HG02938 (cell line): Measurements from ENCODE around the gene MAML2.
A peak's percentile ranks its signal among the peaks of the same experiment; 100 is the strongest.

Experiments
- ATAC-seq: cut with Tn5 transposase; IDR thresholded peaks from one replicate; pipeline ENCODE4 v1.9.1; 2021; ENCODE audit warnings: mild to moderate bottlenecking, moderate library complexity; ENCODE audit not compliant: unreplicated experiment

The MAML2 gene

DNA sequence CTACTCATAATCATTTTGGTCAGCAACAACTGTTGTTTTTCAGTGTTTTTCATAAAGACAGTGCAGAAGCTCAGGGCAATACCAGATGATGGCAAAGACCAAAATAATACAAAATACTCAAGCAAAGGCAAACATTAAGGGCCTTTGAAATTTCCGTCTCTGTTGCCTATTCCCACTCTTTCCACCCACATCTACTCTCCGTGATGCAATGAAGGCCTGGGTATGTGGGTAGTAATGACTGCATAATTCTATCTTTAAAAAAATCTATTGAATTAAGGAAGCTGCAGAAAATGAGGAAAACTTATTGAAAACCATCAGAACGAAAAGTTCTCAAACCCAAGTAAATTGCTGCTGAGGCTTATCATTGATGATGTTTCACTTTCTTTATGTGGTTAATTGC, 203.3 kb downstream of the MAML2 start:
- ATAC-seq, result no peak

DNA sequence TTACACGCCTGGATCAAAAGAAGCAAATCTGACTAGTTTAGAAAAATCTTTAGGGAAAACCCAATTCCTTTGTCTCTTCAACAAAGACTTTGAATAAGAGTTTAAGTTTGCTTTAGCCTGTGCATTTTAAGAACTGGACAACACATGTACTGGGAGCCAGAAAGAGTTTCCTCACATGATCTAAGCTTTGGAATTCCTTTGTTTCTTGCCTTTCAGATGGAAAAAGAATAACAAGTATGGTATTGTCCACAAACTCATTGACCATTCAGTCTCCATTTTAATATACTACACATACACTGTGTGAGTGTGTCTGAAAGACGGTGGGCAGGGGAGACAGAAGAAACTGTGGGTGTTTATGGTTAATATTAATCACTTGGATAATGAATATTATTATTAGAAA, 205.6 kb downstream of the MAML2 start:
- no peak for ATAC-seq

DNA sequence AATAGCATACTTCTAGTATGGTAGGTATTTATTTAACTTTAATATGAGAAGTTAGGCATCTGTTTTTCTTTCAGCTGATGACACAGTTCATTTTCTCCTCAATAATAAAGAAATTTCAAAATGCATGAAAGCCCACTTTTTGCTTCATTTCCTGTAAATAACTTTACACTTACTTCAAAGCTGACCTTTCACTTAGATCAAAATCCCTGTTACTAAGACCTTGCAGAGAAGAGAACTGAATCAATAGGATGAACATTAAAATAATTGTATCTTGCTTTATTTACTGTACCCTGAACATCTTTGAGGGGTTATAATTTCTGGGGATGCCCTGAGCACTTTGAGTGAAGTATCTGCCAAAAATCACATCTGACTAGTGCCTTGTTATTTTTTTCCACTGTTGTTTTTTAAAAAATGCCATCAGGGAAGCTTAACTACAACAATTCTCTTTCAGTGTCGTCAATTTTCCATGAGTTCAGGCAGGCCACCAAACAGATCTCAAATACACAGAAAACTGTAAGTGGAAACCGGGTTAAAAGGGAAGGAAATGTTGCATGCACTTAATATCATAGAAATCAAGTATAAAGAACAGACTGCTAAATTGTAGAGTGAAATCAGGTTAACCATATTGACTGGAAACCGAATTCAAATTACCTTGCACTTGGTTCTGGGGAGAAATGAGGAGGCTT, 206.2 kb downstream of the MAML2 start:
- ATAC-seq, result no peak

DNA sequence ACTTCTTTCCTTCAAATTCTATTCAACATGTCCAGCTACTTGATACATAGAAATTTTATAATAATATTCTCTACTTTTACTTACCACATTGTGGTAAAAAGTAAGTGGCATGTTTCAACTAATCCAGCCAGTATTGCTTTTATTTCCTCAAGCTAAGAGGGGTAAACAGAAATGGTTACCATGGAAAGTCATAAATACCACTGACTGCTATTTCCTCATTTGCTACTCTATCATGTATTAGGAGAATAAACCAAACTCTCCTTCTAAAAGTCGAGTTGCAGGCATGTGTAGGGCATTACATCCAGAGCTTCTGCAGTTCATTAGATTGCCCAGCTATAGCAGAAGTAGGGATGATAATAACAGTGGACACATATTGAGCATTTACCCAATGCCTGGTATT, 208.4 kb downstream of the MAML2 start:
- peak; percentile 82 for ATAC-seq

DNA sequence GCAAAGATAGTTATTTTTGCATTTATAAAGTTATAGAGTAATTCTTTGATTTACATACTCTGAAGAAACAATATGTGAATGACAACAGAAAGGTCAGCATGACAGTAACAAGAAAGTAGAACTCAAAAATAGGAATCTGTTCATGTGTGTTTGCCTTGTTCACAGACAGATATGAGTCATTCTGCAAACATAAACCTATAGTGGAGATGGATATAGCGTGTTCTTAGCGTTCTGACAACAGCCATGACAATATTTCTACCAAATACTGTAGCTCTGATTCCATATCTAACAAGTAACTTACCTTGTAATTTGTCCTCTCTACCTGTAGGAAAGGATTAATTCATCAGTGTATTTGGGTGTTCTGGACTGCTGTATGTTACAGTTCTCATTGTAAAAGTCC, 210.6 kb downstream of the MAML2 start:
- no peak for ATAC-seq

DNA sequence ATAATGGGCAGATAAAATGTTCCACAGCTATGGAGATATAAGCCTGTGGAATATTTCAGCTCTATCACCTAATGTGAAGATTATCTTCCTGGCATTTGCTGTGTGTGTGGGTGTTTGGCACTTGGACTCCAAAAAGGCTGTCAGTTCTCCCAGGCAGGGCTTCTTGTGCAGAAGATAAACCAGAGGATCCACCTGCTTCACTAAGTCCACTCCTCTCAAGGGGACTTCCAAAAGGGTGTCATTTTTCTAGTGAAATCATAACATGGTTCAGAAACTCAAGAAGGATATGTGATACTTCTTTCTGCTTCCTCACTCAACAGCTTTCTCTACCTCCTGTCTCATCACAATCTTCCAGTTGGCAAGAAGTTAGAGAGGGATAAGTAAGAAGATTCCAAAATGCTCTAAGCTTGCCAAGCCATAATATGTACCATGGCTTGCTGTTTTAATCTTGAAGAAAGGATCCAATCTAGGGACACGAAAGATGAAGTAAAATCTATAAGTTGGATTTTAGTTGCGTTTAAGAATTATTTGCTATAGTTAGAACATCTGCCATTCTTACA, 212.9 kb downstream of the MAML2 start:
- no peak for ATAC-seq

DNA sequence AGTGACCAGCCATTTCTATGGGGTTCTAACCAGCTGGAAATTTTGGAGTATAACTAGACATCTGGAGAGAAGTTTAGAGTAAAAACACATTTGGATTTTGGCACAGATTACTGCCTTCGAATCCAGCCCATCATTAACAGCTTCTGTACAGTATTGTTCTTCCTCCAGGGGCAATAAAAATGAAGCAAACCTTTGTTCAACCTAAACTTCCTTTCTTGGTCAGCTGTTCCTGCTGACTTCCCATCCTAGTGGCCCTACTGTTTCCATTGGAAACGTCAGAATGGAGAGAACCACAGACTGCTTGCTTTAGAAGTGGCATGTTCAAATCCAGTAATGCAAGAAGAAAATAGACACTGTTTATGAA, 215.4 kb downstream of the MAML2 start:
- no peak for ATAC-seq

DNA sequence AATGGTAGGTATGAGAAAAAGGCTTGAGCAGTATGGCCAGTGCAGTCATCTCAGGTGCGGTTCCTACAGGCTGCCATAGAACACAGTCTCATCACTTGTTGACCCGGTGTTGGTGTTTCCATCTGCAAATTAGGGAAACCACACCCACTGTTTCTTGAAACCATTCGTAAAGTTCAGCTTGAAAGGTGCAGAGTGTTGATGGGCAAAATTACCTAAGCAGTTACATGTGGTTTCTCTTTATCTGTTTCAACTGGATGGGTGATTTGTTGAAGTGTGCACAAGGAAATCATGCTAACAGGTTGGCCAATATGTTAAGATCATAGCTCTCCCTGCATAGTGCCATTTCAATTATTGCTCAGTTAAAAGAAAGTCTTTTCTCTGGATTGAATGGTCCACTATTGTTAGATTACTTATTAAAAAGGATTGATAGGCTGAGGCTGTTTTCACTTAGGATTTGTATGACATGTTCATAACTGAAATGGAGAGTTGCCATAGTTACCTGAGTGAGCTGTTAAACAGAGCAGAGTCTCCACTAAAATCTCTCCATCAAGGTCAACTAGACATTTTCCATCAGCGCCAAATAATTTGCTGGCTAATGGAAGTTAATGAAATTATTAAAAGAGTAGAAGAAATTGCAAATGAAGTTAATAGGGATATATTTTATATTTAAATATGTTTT, 215.9 kb downstream of the MAML2 start:
- no peak for ATAC-seq

DNA sequence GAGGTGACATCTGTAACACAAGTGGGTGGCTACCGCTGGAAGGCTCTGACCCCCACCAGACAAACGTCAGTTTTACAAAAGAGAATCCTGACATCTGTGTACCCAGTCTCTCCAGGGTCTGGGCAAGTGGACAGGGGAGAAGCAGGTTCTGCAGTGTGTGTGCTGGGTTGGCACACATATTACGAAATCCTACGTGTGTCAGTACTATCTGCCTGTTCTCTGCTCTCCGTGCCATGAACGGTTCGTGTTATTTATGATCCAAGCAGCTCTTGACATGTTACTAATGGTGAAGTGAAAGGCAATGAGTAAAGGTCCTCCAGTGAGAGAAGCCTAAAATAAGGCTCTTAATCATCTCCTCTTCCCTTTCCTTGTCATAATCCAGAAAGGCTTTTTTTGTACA, 217.6 kb downstream of the MAML2 start:
- no peak for ATAC-seq

DNA sequence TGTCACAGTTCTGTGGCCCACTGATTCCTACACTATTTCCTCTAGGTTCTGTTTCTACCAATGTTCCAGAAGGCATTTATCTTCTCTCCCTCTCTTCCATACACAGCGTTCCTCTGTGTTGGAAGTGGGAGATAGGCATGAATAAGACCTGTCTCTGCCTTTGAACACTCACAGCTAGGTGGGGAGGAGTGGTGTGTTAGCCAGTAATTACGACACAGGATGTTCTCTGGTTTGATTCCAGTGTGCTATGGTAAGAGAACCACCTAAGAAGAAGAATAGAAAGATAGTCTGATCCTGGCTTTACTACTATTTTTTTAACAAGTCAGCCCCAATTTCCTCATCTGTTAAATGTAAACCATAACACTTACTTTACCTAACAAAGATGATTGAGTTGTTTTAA, 218.8 kb downstream of the MAML2 start:
- no peak for ATAC-seq

DNA sequence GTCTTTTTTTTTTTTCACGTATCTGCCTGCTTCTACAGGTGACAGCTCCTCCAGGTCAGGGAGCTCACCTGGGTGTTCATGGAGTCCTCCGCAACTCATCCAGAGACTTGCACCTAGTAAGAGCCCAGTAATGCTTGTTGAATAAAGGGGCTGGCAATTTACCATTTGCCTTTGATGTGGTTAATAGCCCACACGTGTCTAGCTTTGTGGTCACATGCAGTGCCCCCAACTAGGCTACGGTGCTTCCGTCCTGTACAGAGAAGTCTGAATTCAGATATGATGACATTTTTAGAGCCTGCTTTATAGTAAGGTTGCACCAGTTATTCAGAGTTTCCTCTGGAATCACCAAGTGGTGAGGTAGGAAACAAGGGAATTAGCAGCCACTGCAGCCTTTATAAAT, 219.7 kb downstream of the MAML2 start:
- no peak for ATAC-seq

DNA sequence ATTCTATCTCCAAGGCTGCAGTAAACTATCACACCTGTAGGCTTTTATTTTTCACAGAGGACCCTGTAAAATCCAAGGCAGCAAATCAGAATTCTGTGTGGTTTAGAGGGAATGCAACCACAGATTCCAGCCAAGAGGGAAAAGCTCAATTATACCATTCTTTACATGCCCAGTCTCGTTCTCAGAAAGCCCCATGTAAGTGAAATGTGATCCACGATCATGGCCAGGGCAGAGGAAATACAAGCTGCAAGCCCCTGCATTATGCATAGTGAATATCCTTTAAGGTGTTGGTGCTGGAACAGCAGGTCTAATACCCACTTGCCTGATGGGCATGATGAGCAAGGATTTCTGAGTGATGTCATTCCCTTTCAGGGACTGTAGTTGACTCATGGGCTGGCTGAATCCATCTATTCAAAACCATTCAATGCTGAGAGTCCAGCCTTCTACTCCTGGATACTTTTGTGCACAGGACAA, 220.4 kb downstream of the MAML2 start:
- no peak for ATAC-seq

DNA sequence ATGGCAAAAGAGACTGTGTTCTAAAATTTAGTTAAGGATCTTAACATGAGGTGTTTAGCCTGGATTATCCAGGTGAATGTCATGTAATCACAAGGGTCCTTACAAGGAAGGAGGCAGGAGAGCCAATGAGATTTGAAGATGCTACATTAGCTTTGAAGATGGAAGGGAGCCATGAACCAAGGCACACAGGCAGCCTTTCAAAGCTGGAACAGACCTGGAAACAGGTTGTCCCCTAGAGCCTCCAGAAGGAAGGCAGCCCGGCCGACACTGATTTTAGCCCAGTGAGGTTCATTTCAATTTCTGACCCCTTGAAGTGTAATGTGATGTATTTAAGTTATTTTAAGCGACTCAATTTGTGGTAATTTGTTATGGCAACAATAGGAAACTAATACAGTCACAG, 223.8 kb downstream of the MAML2 start:
- no peak for ATAC-seq

DNA sequence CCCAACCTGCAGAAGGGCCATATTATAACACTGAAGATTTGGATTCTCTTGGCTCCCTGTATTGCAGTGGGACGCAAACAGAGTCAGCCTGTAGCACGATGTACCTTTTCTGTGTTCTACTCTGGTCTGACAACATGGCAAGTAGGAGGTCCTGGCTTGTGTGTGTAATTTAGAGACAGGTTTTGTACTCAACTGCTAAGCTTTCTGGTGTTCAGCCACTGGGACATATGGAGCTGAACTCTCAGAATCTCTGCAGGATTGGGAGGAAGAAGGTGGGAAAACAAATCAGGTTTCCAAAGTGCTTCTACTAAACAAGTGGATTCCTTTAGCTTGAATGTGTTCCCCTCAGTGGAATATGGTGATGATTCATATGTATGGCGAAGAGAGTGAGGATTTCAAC, 226.6 kb downstream of the MAML2 start:
- ATAC-seq, result no peak

DNA sequence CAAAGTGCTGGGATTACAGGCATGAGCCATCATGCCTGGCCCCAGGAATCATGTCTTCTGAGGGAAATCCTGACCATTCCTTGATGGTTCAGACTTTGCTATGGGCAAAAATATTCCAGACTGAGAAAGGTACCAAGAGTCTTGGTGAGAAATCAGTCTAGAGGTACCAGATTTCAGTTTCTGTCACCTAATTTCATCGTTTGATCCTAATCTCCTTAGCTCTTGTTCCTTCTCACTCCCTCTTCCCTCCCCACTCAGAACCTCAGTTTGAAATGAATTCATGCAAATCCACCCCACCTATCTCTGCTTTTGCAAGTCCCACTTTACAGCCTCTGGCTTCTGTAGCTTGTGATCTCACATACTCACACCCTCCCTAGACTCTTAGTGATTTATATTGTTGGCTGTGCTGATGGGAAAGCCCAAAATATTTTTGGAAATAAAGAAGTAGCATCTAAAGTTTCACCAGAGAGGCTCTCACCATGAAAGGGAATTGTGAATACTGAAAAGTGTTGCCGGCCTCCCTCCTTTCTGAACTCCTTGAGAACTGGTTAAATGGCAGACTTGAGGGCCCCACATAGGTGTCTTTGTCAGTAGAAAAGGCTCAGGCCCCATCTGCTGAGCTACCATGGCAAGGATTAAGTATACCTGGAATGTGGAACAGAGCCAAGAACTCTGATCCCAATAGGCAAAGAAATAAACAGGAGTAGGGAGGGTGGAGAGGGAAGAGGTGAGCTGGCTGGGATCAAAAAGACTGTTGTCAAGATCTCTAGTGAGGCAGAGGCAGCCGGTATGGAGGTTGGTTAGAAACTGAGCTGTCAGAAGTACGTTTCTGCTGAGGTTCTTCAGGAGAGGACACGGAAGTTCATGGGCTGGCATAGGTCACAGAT, 228.6 kb downstream of the MAML2 start:
- ATAC-seq, result no peak

DNA sequence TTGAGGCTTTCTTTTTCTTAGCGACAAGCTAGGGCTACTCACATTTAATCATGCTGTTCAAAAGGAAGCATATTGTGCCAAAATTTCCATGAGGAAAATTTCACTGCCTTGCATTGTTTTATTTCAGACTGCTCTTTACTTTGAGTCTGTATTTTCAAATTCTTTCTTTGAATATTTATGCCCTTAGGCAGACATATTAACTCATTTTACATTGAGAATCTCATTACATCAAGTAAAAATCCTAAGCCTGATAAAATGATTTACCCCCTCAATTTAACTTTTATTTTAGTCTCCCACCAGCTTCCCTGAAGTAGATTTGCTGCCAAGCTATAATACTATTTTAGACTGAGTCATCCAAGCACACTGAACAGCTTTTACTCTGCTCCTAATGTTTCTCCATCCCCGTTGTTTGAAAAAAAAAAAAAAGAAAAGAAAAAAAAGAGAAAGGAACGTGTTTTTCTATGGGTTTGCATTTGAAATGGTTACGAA, 229.8 kb downstream of the MAML2 start:
- no peak for ATAC-seq

DNA sequence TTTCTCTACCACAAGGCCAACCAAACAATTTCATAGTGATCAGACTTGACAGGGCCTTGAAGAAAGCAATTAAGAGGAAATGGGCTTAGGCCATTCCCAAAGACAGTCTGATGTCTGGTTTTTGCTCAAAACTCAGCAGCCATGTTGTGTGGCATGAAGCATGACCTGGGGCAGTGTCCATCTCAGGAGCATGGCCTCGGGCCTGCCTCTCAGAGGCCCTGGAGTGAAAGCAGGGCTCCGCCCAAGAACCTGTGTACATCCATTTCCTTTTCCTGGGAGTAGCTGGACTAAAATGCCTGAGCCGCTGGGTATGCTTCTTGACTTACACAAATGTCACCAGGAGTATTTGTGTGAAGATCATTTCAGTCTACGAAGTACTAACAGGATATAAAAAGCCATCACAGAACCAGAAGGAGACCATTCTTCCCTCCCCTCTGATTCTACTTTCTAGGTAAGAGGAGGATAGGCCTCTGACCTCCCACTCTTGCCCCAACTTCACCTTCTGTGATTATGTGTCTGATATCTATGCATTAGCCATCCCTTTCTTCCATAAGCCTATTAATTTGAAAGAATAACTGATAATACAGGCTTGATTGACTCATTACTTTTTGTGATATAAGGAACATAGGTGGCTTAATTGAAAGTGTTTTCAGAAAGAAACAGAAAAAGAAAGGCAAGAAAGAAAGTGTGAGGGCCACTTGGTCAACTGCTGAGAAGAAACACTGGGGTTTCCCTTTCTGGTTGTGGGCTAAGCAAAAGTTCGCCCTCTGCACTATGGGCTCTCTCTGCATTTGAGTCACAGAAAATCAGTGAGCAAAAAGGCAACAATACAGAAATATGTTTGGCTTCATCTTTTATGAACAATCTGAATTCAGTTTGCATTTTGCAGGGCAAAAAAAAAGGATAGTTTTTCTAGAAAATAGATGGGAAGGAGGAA, 230.5 kb downstream of the MAML2 start:
- ATAC-seq, result peak; percentile 97

DNA sequence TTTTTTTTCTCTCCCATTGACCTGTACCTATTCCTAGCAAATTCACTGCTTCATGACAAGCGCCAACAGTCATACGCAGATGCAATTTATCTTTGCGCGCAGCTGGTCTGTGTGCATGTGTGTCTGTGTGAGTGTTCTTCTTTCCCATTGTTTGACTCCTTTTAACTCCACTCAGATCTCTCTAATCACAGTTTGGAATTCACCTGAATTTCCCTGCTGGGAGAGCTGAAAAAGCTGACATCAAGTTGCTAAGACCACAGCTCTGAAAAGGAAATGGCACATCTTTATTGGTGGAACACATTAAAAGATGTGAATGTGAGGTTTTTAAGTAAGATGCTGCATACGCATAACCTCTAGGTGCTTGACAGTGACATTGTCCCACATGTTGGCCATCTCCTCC, 231.7 kb downstream of the MAML2 start:
- no peak for ATAC-seq

DNA sequence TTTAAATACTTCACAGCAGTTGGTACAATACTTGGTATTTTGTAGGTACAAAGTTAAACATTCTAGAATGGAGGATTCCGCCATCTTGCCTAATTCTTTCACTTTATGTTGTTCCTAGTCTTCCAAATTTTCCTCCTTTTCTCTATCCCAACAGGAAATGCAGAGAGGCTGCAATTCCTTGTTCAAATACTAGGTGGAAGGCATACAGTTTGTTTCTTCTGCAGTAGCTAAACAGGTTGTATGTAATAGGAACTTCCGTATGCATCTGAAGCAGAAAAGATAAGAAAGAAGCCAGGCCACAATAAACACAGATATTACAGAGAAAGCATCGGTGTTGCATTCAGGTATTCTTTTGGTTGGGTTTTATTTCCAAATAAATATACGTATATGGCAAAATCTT, 232.7 kb downstream of the MAML2 start:
- no peak for ATAC-seq

DNA sequence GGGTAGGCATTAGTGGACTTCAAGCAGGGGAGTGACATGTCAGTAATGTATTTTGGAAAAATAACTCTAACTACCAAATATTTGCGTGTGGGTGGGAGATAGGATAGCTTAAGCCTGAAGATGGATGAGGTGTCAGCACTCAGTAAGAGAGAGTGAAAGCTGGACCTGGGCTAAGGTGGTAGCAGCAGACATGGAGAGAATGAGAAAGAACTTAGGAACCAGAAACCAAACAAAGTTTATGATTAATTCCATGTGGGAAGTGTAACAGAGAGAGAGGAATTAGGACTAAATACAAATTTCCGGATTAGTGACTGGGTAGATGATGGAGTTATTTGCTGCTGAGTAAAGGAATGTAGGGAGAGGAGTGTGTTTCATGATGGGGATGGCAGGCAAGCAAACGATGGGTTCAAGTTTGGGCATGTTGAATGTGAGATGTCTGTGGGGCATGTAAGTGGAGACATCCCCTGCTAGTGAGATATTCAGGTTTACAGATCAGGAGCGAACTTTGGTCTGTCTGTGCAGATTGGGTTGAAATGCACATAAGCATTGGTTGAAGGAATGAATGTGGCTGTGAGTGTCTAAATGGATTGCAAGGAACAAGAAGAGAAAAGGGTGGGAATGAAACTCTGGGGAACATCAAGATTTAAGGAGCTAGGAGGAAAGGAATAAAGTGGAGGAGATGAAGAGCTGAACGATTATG, 233.5 kb downstream of the MAML2 start:
- ATAC-seq, result no peak
